Skin epidermis (tissue), 12 donors: ENCODE results near the gene KCTD1.

ENCODE experiments used
- H3K27ac ChIP-seq, 21 experiments: fragments of 200-600 bp; sonication (generic) in 11 of 21; one replicate each; pipeline ENCODE4 v1.5.0; 2020; ENCODE audit warnings: mild to moderate bottlenecking in 3 of 21, inconsistent platforms in 2 of 21, moderate library complexity in 2 of 21
- H3K4me3 ChIP-seq, 7 experiments: fragments of 200-600 bp; sonication (generic) in 2 of 7; one replicate each; pipeline ENCODE4 v1.5.0; 2020; ENCODE audit warnings: inconsistent platforms in 2 of 7, mild to moderate bottlenecking in 2 of 7, moderate library complexity in 1 of 7

The KCTD1 gene

DNA sequence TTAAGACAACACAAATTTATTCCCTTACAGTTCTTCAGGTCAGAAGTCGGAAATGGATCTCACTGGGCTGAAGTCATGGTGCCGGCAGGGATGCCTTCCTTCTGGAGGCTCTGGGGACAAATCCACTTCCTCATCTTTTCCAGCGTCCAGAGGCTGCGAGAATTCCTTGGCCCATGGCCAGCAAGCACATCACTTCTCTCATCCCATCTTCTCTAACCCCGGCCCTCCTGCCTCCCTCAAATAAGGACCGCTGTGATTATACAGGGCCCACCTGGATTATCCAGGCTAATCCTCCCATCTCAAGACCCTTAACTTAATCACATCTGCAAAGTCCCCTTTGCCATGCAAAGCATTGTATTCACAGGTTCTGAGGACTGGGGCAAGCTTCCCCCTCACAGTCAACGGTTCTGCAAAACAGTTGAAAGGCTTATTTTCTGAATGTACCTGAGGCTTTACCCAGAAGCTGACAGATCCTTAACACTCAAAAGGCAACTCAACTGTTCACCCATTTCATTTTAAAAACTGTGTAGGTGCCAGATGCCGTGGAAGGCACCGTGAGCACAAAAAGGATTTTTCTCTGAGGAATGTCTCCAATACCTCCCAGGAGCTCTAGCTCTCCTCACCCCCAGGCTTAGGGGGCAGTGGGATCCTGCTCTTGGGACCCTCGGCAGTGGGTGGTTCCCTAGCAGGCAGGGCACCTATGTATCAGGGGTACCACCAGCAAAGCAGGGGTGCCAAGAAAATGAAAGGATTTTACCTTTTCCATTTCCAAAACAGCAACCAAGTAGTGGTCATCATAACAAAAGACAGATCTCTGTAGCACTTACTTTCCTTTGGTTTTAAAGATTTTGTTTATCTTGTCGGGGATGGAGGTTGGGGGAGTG, 84.0 kb downstream of the KCTD1 start:
- Histone ChIP-seq H3K4me3 (no peak overlapping the region), H3K27ac (no peak overlapping the region)

DNA sequence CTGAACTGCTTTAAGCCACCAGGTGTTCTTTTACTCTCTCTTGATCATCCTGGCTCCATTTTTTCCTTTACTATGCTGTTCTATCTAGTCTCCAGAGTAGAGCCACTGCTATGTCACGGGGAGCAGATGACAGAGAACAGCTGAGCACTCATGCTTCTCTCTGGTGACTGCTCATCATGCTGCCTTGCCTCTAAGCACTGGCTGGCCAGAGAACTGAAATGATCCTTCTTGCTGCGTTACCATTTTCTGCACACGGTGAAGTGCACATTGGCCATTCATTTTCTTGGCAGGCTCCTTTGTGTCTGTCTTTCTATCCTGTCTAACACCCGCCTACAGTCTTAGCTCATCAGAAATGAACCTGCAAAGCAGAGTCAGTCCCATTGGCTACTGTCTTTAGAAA, 86.0 kb downstream of the KCTD1 start:
- H3K27ac ChIP-seq = no peak overlapping the region
- H3K4me3 ChIP-seq = no peak overlapping the region

DNA sequence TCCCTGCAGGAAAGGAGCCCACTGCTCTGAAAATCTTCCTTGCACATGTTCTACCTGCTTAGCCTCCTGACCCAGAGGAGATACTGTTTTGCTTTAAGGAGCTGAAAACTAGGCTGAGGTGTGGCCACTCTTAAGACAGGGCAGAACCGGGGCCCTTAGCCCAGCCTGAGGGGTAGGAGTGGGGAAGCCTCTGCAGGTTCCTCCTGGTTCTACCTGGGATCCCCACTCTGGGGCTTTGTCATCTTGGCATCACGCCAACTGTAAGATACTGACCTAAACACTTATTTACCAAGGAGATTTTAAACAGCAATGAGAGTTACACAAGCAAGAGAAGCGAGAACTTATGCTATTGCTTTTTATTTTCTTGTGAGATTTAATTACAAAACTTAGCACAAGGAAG, 86.9 kb downstream of the KCTD1 start:
- H3K4me3 ChIP-seq = no peak overlapping the region
- no peak overlapping the region for H3K27ac ChIP-seq

DNA sequence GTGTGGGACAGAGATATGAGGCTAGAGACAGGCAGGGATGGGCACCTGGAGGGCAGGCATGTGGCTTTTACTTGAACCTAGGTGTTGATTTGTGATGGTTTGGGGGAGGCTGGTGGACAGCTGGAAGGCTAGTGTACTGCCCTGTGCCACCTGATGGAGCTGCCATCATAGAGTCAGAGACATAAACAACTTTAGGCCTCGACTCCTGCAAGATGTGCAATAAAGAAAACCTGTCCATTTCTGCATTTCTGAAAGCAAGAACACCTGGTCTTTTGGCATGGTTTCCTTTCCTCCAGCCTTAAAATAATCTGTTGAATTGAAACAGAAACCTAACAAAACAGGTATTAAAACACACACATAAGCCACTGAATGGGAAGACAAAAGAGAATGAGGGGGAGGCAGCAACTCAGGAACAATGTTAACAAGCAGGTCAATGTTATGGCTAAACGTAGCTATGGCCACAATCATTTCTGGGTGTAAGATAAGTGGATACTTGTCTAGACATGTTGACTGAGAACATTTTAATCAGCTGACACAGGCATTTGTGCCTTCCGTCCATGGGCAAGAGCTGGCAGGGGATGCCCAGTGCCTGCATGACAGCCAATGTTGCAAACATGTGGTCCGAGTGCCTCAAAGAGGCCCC, 87.8 kb downstream of the KCTD1 start:
- Histone ChIP-seq H3K4me3 (no peak overlapping the region), H3K27ac (peak overlapping the region in 1 of 21 experiments; percentile 3)

DNA sequence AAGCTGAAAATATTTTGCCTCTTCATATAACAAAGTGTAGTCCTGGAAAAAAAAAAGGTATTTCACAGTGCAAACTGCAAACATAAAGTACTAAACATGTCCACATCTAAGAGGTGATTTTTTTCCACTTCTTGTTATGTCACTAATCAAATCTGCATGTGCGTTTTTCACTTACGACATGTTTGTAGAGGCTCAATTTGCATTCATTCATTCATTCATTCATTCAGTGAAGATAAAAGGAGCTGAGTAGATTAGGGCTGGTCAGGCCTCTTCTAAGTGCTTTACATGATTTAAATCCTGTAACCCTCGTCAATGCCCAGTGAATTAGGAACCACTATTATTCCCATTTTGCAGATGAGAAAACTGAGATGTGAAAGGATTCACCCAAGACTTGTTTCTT, 88.5 kb downstream of the KCTD1 start:
- Histone ChIP-seq H3K27ac (no peak overlapping the region), H3K4me3 (no peak overlapping the region)

DNA sequence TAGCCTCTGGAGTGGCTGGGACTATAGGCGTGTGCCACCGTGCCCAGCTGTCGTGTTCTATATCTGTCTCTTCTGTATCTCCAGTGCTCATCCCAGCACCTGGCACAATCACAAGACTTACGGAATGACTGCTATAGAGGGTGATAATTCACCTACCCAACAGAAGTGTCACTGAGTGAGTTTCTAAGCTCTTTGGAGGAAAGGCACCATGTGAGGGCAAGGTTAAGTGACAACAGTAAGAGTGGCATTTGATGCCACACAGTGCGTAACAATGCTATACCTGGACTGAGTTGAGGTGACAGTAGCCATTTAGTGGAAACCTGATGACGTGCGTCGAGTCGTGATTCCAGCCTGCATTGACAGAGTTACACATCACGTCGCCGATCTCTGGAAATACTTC, 89.0 kb downstream of the KCTD1 start:
- Histone ChIP-seq H3K4me3 (no peak overlapping the region), H3K27ac (peak overlapping the region in 1 of 21 experiments; percentile 9)

DNA sequence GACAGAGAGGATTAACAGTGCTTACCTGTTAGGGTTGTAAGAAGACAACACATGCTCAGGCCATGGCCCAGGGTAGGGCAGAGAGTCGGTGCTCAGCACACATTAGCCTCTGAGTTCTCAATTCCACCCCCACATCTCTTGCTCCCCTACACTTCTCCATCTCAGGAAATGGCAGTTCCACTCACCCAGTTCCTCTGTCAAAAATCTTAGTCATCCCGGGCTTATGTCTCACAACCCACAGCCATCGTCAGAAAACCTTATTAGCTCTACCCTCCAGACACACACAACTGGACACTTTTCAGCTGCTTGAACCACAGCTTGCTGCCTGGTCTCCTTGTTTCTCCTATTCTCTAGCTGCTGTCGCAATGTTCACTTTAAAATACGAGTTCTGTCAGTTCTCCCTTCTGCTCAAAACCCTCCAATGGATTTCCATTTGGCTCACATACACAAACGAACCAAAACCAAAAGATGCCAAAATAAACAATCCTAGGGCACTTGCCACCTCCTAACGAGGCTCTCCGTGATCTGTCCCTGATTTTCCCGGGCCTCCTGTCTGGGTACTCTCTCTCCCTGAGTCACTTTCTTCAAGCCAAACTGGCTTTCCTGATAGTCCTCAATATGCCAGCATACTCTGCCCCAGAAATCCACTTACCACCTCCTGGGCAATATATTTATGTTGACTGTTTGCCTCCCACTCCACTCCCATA, 89.7 kb downstream of the KCTD1 start:
- Histone ChIP-seq H3K27ac (peak overlapping the region in 3 of 21 experiments; percentile 5 to 39 (median 9)), H3K4me3 (no peak overlapping the region)

DNA sequence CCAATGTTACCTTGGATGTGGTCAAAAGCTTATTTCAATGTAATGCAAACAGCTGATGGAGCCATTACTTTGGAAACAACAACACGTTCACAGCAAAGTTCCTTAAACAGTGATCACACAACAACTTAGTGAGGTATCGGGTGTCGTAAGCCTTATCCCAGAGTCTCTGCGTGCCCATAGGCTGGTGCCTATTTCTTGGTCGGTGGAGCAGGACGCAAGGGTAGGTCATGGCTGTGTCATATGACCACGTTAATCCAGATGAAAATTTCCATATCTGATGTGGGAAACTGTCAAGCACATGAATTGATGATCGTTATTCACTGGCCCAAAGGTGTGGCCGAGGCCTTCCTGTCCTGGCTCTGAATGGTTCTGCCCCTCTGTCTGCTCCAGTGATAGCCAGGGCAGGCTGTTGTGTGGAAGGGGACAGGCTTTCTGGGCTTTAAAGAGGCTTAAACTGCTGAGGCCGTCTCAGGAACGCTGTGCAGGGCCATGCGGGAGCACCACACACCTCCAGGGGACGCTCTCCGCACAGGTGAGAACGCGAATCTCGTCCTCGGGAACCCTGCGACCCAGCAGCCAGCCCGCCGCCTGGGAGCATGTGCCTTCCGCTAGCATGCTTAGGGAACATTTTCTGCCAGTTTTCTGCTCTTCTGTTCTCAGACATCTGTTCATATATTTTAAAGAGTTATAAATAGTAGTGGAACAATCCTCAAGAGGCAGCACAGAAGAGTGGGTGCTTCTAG, 90.6 kb downstream of the KCTD1 start:
- Histone ChIP-seq H3K27ac (peak overlapping the region in 2 of 21 experiments; percentile 1 to 5), H3K4me3 (no peak overlapping the region)

DNA sequence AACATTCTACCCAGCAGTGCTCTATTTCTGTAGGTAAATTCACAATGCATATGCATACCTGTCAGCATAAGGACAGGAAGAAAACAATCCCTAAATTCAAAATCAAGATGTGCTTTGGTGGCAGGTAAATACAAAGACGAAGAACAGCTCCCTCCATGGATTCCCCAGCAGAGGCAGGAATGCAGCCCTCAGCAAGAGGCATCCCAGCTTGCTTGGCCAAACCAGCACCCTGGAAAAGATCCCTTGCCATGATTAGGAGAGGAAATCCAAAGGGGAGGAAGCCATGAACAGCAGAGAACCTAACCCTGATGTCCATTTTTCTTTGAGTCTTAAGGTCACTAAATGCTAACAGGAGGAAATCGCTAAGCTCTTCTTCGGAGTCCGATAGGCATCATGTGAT, 91.2 kb downstream of the KCTD1 start:
- no peak overlapping the region for H3K4me3 ChIP-seq
- no peak overlapping the region for H3K27ac ChIP-seq

DNA sequence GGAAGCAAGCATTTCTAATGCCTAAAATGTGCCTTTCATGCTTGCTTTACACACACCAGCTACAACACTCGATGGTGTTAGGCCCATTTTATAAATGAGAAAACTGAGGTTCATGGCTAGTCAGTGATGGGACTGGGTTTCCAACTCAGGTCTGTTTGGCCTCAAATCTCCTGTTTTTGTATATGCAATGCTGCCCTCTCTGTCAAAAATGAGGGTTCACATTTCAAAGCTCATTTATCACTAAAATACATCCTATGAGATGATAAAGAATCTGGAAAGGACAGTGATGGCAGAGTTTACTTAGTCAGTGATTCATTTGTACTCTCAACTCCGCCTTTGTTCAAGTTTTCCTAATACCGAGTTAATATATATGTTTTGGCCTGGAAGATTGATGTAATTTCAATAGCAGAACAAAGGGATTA, 92.3 kb downstream of the KCTD1 start:
- Histone ChIP-seq H3K4me3 (no peak overlapping the region), H3K27ac (no peak overlapping the region)

DNA sequence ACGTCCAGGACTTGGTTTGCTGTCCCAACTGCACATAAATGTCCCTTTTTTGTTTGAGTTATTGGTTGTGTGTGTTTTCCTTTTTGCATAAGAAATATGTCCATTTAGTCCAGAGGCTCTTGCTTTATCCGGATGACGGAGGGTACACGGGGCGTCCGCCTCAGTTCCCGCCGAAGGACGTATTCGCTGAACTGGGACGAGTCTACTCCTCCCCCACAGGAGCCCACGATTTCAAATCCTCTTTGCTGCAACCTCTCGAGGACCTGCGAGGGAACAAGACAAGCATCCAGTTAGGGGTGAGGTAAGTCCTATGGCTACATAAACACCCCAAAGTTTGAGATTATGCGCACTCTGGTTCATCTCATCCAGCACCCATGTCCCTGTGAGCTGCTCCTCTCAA, 92.7 kb downstream of the KCTD1 start:
- no peak overlapping the region for H3K27ac ChIP-seq
- no peak overlapping the region for H3K4me3 ChIP-seq

DNA sequence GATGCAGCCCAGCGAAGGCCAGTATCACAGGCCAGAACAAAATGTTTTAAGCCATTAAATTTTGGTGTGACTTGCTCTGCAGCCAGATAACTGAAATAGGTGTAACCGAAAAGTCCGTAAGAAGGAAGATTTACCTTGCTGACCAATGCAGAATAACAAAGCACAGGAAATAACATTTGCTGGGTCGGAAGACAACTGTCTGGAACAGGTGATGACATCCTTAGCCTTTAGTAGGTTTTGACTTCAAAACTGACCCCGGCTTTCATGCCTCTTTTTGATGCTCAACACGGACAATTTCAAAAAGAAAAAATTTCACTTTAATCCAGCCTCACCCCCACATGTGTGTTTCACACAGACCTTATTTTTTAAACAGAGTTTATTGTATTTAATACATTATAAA, 93.7 kb downstream of the KCTD1 start:
- no peak overlapping the region for H3K27ac ChIP-seq
- H3K4me3 ChIP-seq = no peak overlapping the region

DNA sequence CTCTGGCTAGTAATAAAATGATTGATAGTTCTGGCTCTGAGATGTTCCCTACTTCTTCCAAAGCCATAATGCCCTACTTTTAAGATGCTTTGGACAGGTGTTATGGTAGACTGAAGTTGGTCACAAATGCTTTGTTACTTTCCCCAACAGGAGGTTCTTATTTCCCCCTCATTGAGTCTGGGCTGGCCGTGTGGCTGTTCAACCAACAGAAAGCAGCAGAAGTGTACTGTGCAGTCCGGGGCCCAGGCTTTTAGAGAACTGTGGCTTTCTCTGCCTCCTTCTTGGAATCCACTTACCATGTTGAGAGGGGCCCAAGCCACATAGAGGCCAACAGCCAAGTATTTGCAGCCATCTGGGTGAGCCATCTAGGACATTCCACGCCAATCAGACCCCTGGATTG, 94.2 kb downstream of the KCTD1 start:
- no peak overlapping the region for H3K27ac ChIP-seq

DNA sequence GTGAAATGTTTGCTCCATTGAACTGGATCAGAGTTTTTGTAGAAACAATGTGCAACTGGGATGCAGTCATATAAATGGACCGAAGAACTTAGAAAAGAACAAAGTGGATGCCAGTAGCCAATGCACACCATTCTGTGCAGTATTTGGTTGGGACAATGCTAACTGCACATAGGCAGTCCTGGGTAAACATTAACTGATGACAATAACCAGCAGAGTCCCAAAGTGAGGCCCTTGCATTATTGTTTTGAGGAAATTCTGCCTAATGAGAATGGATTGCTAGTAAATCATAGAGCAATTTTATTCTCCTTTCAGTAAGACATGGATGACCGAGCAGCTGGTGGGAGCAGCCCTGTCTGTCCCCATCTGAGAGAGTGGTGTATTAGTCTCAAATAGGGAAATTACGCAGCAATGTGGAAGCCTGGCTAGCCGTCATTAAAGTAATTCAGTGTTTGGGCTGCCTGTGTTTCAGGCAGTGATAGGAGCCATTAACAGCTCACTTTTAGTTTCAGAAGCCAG, 94.9 kb downstream of the KCTD1 start:
- Histone ChIP-seq H3K4me3 (no peak overlapping the region), H3K27ac (no peak overlapping the region)

More for the DNA sequence above, 94.2 kb downstream of the KCTD1 start:
- no peak overlapping the region for H3K4me3 ChIP-seq

DNA sequence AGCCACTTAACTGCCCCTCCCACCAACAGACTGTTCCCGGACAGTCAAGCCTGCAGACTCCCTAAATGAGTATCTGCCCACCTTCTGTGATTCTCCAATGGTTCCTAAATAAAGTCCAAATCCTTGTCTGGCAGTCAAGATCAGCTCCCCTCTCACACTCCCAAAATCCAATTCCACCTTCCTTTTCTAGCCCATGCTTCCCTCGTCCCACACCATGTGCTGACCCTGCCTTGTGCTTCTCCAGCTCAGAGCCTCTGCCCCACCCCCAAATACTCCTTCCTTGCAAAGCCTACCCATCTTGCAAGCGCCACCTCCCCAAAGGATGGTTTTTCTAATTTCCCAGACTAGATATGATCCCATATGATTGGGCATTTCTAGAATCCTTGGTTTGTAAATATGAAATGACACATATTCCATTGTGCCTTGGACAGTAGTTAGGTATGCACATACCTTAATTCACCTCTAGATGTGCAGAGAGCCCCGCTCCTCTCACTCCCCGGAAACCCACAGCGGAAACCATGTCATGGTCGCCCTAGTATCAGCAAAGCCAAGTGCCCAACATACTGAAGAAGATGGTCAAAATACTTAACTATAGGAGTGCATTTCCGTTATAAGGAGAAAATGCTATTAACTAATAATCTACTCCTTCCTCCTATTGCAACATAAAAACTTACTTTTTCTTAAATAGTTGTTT, 97.2 kb downstream of the KCTD1 start:
- no peak overlapping the region for H3K4me3 ChIP-seq
- H3K27ac ChIP-seq = no peak overlapping the region

DNA sequence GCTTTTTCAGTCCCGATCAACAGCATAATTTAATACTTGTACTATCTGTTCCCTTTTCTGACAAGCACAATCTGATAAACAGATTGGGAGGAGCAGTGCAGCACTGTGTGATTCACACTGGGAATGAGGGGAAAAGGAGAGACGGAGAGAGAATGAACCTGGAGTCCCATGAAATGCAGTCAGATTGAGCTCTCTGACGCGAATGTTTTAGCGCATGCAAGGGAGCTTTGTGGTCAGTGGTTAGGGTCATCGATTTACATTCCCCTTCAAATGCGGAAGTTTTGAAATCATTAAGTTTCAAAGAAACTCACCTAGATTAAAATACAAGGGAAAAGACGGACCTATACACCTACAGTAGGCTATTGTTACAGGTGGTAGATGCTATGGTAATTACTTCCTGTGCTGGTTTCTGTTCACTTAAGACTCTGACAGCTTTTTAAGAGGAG, 99.6 kb downstream of the KCTD1 start:
- no peak overlapping the region for H3K4me3 ChIP-seq
- no peak overlapping the region for H3K27ac ChIP-seq

DNA sequence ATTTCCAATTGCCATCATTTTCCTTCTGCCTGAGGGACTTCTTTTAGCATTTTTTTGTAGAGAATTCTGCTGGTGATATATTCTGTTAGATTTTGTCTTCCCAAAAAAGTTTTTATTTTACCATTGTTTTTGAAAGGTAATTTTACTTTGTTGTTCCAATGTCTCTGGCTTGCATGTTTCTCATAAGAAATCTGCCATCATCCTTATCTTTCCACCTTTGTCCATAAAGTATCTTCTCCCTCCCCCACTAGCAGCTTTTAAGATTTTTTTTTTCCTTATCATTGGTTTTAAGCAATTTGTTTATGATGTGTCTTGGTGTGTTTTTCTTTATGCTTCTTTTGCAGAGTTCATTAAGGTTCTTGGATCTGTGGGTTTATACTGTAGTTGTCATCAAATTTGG, 104.5 kb downstream of the KCTD1 start:
- Histone ChIP-seq H3K27ac (no peak overlapping the region), H3K4me3 (no peak overlapping the region)

DNA sequence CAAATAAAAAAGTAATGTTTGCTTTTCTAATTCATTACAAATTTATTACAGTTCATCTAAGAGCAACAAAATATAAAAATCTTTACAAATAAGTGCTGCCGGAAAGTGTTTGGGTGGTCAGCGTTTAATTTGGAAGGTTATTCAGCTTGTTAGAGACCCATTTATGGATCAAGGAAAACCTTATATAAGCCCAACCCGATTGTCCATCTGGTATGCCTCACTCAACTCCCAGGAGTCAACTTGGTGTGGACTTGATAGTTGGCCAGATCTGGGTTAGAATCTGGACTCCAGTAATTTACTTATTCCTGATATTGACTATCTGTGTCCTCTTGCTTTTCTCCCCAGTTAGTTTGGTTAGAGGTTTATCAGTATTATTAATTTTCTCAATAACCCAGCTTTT, 106.2 kb downstream of the KCTD1 start:
- H3K27ac ChIP-seq = peak overlapping the region in 4 of 21 experiments; percentile 2 to 26 (median 19)
- no peak overlapping the region for H3K4me3 ChIP-seq

DNA sequence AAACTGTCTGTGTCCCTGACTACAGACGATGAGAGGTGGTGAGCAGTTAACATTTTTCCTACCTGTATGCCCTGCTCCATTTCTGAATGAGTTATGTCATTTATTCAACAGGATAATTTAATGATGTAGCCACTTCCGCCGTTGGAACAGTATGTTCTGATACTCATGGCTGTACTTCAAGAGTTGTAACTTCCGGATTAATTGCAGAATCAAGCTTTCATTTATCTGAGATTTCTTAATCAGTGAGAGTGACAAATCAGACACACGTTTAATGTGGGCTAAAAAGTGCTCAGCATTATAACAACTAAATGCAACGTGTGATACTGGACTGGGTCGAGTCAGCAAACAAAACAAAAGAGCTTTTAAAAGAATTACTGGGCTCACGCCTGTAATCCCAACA, 107.7 kb downstream of the KCTD1 start:
- Histone ChIP-seq H3K4me3 (peak overlapping the region in 1 of 7 experiments; percentile 12), H3K27ac (peak overlapping the region in 1 of 21 experiments; percentile 2)
